SK-N-SH treated with all-trans-retinoic acid at 6 μM for 48 hours (cell line): Measurements from ENCODE around the gene CFAP45.

Experiments
- ATAC-seq: fragments of 200-7000 bp; cut with Tn5 transposase; 3 replicates; pipeline ENCODE4 v1.9.1; 2020; ENCODE audit warnings: mild to moderate bottlenecking, moderate library complexity
- ARNTL ChIP-seq: fragments of 450-650 bp; formaldehyde crosslinking; IDR thresholded peaks from 2 replicates; pipeline ENCODE4 v1.5.0; 2020; ENCODE audit warnings: low read depth, mild to moderate bottlenecking, moderate library complexity, borderline replicate concordance
- BACH2 ChIP-seq: fragments of 250-450 bp; sonication (Bioruptor Pico); IDR thresholded peaks from 2 replicates; pipeline ENCODE4 v1.9.0; 2021; ENCODE audit warnings: mild to moderate bottlenecking, borderline replicate concordance
- CSDC2 ChIP-seq: fragments of 250-450 bp; sonication (Bioruptor Pico); IDR thresholded peaks from 2 replicates; pipeline ENCODE4 v1.5.0; 2020; ENCODE audit warnings: mild to moderate bottlenecking, moderate library complexity
- CSRNP3 ChIP-seq: fragments of 250-450 bp; sonication (Bioruptor Pico); IDR thresholded peaks from 2 replicates; pipeline ENCODE4 v1.5.1; 2021; ENCODE audit warnings: mild to moderate bottlenecking, moderate library complexity
- ESRRG ChIP-seq: fragments of 250-450 bp; sonication (Bioruptor Pico); IDR thresholded peaks from 2 replicates; pipeline ENCODE4 v1.6.1; 2021; ENCODE audit warnings: mild to moderate bottlenecking
- GLIS3 ChIP-seq: fragments of 250-450 bp; sonication (Bioruptor Pico); IDR thresholded peaks from 2 replicates; pipeline ENCODE4 v1.5.0; 2020; ENCODE audit warnings: mild to moderate bottlenecking, moderate library complexity
- OSR1 ChIP-seq: fragments of 250-450 bp; sonication (Bioruptor Pico); IDR thresholded peaks from 2 replicates; pipeline ENCODE4 v1.8.0; 2022; ENCODE audit warnings: moderate library complexity, mild to moderate bottlenecking, inconsistent platforms
- PPARA ChIP-seq: fragments of 250-450 bp; sonication (Bioruptor Pico); IDR thresholded peaks from 2 replicates; pipeline ENCODE4 v1.5.0; 2020; ENCODE audit warnings: mild to moderate bottlenecking, borderline replicate concordance
- RARB ChIP-seq: fragments of 250-450 bp; sonication (Bioruptor Pico); IDR thresholded peaks from 2 replicates; pipeline ENCODE4 v1.8.0; 2021; ENCODE audit warnings: mild to moderate bottlenecking, moderate library complexity
- SNAI2 ChIP-seq: fragments of 250-450 bp; sonication (Bioruptor Pico); IDR thresholded peaks from 2 replicates; pipeline ENCODE4 v1.5.0; 2020; ENCODE audit warnings: mild to moderate bottlenecking, moderate library complexity
- TCF4 ChIP-seq: fragments of 250-450 bp; sonication (Bioruptor Pico); IDR thresholded peaks from 2 replicates; pipeline ENCODE4 v1.8.0; 2021; ENCODE audit warnings: mild to moderate bottlenecking, moderate library complexity, borderline replicate concordance
- TOX ChIP-seq: fragments of 250-450 bp; sonication (Bioruptor Pico); IDR thresholded peaks from 2 replicates; pipeline ENCODE4 v1.8.0; 2021; ENCODE audit warnings: mild to moderate bottlenecking, moderate library complexity, borderline replicate concordance
- ZC3H10 ChIP-seq: fragments of 250-450 bp; sonication (Bioruptor Pico); IDR thresholded peaks from 2 replicates; pipeline ENCODE4 v1.5.1; 2021; ENCODE audit warnings: mild to moderate bottlenecking, moderate library complexity
- ZFP3 ChIP-seq: fragments of 250-450 bp; sonication (Bioruptor Pico); IDR thresholded peaks from 2 replicates; pipeline ENCODE4 v1.5.0; 2020; ENCODE audit warnings: mild to moderate bottlenecking, moderate library complexity
- ZFP30 ChIP-seq: fragments of 450-650 bp; formaldehyde crosslinking; IDR thresholded peaks from 2 replicates; pipeline ENCODE4 v1.5.0; 2022; ENCODE audit warnings: mild to moderate bottlenecking, moderate library complexity
- ZNF70 ChIP-seq: fragments of 450-650 bp; formaldehyde crosslinking; IDR thresholded peaks from 2 replicates; pipeline ENCODE4 v1.5.0; 2020; ENCODE audit warnings: mild to moderate bottlenecking, moderate library complexity
- ZNF8 ChIP-seq: fragments of 450-650 bp; formaldehyde crosslinking; IDR thresholded peaks from 2 replicates; pipeline ENCODE4 v1.5.0; 2020; ENCODE audit warnings: mild to moderate bottlenecking, moderate library complexity
- TF ChIP-seq, protein P1 (sequence below): fragments of 250-450 bp; sonication (Bioruptor Pico); IDR thresholded peaks from 2 replicates; pipeline ENCODE4 v1.5.0; 2020; ENCODE audit warnings: mild to moderate bottlenecking, moderate library complexity

CFAP45 gene

GRCh38 chr1:159938905-159939677, 39.1 kb upstream of the CFAP45 start (continued):
- TF ChIP-seq ZNF8 (no peak), ZFP3 (no peak), ZC3H10 (no peak), OSR1 (no peak), CSDC2 (CRISPR knock-in tag) (no peak)

DNA sequence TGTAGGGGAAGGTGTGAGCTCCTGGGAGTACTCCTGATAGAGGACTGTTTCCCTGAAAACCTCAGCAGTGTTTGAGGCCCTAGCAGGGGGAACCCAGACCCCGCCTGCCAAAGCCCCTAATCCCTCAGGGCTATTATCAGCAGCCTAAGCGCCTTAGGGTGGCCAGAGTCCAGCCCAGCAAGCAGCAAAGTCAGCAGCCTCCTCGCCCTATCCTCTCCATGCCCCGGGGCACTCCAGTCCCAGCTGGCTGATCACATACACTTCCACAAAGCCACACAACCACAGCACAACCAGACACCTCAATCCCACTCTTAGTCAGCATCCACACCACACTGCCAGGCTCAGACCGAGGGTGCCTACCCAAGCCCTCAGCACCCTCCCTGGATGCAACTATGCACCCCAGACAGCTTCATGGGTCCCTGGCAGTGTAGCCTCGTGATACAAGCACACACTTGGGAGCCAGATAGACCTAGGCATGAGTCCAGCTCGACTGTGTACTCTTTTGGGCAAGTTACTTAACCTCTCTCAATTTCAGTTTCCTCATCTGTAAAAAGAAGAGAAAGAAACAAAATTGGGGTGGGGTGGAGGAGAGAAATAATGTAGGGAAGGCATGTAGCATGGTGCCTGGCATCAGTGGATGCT, 38.4 kb upstream of the CFAP45 start:
- no peak for ATAC-seq
- TF ChIP-seq CSRNP3 (CRISPR knock-in tag) (no peak), GLIS3 (CRISPR knock-in tag) (no peak), BACH2 (CRISPR knock-in tag) (no peak), ZNF8 (no peak), TCF4 (CRISPR knock-in tag) (no peak), SNAI2 (CRISPR knock-in tag) (no peak), RARB (CRISPR knock-in tag) (no peak), PPARA (CRISPR knock-in tag) (no peak), OSR1 (no peak)
- TF ChIP-seq, protein P1, sequence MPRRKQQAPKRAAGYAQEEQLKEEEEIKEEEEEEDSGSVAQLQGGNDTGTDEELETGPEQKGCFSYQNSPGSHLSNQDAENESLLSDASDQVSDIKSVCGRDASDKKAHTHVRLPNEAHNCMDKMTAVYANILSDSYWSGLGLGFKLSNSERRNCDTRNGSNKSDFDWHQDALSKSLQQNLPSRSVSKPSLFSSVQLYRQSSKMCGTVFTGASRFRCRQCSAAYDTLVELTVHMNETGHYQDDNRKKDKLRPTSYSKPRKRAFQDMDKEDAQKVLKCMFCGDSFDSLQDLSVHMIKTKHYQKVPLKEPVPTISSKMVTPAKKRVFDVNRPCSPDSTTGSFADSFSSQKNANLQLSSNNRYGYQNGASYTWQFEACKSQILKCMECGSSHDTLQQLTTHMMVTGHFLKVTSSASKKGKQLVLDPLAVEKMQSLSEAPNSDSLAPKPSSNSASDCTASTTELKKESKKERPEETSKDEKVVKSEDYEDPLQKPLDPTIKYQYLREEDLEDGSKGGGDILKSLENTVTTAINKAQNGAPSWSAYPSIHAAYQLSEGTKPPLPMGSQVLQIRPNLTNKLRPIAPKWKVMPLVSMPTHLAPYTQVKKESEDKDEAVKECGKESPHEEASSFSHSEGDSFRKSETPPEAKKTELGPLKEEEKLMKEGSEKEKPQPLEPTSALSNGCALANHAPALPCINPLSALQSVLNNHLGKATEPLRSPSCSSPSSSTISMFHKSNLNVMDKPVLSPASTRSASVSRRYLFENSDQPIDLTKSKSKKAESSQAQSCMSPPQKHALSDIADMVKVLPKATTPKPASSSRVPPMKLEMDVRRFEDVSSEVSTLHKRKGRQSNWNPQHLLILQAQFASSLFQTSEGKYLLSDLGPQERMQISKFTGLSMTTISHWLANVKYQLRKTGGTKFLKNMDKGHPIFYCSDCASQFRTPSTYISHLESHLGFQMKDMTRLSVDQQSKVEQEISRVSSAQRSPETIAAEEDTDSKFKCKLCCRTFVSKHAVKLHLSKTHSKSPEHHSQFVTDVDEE (CRISPR knock-in tag): no peak
- TF ChIP-seq, all 23 proteins: peak for 0

GRCh38 chr1:159937054-159937750, 37.2 kb upstream of the CFAP45 start:
- TF ChIP-seq ZFP30 (CRISPR knock-in tag) (no peak), CSRNP3 (CRISPR knock-in tag) (no peak), ZNF70 (CRISPR knock-in tag) (no peak), ARNTL (CRISPR knock-in tag) (no peak), TOX (no peak), ESRRG (no peak), ZNF8 (no peak), ZC3H10 (no peak), GLIS3 (CRISPR knock-in tag) (no peak), SNAI2 (CRISPR knock-in tag) (no peak), RARB (CRISPR knock-in tag) (no peak), PPARA (CRISPR knock-in tag) (no peak), OSR1 (no peak)
- TF ChIP-seq, protein P1 (CRISPR knock-in tag): no peak
- ATAC-seq: no peak
